COLO829 (cell line): Measurements from ENCODE around the gene KRT6C.

Experiments used
- DNase-seq: peaks from one replicate; pipeline ENCODE4 v3.0.0; 2012; ENCODE audit warnings: low spot score

The KRT6C gene

DNA sequence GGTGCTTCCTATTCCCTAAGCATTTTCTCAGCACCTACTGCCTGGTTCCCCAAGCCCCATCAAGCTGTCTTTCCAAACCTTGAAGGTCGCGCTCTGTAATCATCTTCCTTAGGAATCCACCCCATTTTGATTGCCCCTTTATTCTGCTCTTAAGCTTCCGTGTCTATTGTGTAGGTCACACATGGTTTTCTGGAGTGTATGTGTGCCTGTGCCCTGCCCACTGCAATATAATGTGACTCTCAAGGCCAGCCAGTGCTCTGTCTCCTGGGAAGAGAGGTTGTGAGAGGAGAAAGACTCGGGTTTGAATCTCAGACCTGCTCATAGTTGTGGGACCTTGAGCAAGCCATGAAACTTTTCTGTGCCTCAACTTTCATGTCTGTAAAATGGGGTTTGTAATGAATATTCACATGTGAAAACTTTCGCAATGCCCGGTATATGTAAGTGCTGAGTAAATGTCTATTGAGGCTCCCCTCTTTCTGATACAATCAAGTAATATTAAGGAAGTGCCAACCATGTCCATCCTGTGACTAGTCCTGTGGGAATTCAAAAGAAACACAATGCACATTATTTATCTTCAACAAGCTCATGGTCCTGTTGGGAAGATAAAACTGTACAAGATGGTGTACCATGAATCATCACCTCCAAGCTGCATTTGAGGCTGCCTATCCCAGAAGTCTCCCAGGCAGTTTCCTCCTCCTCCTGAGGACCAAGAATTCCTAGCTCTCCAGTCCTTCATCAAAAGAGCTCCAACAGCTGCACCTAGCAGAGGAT is 38.7 kb downstream of the KRT6C start:
- no peak for DNase-seq

DNA sequence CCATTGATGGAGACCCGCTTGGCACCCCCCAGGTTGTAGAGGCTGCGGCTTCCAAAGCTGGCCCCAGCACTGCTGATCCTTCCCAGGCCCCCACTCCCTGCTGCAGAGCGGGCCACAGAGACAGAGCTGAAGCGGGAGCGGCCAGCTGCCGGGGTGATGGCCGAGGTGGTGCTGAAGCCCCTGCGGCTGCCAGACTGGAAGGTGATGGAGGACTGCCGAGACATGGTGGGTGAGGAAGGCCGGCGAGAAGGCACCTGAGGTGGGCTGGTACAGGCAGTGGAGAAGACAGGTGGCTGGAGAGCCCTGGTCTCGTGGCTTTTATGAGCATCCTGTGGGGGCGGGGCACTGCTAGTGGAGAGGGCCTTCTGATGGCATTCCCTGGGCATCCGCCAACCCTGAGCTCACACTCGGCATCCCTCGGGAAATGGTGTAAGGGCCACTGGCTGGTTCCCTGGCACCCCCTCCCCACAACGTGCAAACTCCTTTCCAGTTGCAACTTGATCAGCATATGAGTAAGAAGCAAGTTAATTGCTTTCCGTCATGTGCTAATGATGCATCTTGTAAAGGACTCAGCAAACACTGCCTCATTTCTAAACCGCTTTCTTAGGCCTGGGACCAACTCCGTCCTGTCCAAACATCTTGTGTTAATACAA is 39.4 kb downstream of the KRT6C start, which contains the start of gene KRT75:
KRT75 (minus strand) TSS at position 291 of the 653 bp plus-strand sequence; CDS start at position 224, 67 bp downstream.
- peak; percentile 19 for DNase-seq

DNA sequence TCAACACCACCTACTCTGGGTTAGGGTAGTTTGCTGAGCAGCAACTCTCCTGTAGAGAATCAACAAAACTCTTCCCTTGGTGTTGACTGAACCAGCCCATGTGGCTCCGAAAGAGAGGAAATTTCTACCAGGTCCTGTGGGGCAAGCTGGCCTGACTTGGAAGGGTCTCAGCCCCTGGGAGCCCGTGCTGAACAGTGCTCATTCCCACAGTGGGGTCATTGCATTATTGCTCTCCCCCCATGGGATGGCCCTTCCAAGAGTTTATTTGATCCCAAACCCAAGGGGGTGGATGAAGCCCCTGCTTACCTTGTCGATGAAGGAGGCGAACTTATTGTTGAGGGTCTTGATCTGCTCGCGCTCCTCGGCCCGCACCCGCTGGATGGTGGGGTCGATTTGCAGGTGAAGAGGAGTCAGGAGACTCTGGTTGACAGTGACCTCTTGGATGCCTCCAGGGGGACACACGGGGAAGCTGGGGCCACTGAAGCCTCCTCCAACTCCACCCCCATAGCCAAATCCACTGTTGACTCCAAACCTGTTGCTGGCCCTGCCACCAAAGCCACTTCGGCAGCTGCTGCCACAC is 40.0 kb downstream of the KRT6C start:
- DNase-seq: no peak

DNA sequence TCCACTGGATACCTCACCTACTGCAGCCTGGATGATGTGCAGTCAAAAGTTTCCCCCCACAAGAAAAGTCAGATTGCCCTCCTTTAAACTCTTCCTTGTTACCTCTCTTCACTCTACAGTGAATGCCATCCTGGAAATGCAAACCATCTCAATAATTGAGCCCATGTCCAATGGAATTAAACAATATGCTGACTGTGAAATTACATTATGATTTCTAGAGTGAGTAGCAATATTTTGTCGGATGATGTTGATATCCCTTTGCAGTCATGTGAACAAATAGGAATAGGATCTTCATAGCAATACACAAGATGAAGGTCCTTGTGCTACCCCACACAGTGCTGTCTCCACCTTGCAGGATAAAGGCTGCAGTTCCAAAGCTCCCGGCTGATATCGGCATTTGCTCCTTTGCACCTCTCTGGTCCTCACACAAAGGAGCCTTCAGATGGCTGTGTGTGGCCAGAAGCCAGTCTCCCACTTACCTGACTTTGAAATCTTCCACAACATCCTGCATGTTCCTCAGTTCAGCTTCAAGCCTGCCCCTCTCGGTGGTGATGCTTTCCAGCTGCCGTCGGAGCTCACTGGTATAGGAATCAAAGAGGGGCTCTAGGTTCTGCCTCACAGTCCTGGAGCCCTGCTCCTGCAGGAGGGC is 40.9 kb downstream of the KRT6C start:
- DNase-seq: no peak

DNA sequence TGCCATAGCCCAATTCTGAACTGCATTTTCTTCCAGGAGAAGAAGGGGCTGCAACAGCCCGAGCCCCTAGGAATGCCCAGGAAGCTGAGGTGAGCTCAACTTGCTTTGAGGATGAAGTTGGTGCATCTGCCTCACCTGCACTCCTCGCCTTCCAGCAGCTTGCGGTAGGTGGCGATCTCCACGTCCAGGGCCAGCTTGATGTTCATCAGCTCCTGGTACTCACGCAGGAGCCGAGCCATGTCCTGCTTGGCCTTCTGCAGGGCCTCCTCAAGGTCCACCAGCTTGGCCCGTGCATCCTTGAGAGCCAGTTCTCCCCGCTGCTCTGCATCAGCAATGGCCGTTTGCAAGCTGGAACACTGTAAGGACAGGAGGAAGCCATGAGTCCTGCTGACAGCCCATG is 45.5 kb downstream of the KRT6C start:
- DNase-seq: no peak

DNA sequence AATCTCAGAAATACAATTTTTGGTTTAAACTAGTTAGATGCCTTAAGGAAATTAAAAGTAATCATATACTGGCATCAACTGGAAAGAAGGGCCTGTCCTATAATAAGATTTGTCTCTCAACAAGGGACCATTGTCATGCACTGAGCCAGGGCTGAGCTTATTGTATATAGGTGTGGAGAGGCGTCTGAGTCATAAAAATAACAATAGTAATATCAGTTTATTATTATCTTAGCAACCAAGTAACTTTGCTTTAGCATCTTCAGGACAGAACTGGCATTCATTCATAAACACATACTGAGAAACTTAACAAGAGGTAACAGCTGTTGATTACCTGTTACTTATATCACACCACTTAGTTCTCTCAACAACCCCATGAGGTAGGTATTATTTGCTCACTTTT is 46.5 kb downstream of the KRT6C start:
- DNase-seq: no peak

DNA sequence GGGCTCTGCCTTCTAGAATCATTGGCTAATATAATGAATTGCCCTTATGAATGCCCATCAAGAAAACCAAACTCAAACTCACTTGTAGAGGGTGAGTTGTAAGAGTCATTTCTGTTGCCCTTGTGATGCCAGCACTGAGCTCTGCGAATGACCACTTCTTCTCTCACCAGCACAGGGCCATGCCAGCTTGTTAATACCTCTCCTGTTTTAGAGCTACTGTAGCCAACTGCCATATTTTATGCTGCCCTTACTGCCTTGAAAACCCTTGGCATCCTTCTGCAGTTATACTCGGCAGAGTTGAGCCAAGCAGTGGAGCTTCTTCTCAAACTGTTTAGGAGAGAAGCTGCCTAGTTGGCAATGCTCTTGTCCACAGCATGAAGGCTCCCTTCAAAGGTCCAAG is 47.6 kb downstream of the KRT6C start:
- DNase-seq: no peak

DNA sequence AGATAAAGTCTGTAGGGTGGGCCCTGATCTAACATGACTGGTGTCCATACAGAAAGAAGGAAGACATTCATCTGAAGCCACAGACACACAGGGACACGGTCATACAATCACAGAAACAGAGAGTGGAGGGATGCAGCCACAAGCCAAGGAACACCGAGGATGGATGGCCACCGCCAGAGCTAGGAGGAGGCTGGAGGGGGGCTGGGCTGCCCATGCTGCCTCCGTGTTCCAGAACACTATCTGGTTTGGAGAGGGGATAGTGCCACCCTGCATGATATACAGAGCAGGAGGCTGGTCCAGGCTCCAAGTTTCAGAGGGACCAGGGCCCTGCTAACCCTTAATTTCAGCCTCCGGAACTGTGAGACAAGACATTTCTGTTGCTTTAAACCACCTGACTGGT is 48.1 kb downstream of the KRT6C start:
- no peak for DNase-seq

DNA sequence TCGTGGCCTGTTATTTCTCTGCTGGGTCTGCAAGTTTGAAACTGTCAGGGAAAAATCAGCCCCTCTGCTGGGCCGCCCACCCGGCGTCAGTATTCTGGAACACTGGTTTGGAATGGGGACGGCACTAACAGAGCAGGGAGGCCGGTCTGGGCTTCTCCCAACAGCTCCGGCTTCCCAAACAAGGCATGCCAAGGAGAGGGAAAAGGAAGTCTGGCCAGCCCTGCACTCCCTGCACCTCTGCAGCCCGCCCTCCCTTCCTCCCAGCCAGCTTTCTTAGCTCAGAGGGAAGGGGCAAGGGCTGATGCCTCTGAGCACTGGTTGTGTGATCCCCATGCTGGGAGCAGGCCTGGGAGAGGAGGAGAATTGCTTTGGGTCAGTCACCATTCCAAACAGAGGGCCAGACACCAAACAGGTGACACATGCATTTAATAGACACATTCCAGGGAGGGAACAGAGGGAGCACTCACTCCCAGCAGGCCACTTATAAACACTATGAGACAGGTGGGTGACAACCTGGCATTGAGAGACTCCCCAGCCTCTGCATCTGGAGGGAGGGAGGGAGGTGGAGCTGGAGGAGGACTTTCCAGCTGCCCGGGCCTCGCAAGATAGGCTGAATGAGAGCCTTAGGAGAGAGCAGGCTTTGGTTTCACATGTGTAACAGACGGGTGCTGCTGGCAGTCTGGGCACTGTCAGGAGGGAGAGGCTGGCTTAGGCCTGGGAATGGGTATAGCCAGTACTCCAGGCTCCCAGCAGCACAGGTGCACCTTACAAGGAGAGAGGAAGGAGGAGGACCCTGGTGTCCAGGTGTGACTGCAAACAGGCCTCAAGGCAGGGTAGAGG is 49.7 kb downstream of the KRT6C start:
- DNase-seq: no peak

DNA sequence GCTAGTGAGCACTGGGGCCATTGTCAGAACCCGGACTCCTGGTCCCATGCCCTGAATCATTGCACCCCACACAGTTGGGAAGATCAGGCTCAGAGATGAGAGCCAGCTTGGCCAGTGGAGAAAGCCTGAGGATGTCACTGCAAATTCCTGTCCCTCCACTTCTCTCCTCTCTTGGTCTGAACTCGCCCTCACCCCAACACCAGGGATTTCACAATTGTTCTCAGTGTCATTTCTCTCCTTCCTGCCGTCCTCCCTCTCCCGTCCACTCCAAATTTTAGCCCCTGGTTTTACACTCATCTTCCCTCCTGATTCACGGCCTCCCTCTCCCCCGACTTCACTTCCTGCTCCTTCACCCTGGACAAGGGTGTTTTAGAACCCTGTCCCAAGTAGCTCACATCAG is 50.6 kb downstream of the KRT6C start:
- DNase-seq: no peak

DNA sequence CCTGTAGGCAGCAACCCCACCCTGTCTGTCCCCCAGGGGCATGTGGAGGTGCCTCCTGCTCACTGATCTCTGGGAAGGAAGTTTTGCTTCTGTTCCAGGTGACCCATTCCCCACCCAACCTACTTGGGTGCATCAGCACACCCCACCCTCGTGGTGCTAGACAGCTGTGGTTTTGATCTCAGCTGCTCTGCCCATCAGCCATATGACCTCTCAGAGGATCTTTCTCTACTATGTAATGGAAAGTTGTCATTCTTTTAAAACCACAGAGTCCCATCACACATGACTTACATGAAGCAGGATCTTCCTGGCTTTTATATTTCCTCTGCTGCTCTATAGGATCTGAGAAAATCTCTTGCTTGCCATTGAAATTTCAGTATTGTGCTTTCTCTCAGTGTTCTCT is 53.9 kb downstream of the KRT6C start:
- DNase-seq: no peak

DNA sequence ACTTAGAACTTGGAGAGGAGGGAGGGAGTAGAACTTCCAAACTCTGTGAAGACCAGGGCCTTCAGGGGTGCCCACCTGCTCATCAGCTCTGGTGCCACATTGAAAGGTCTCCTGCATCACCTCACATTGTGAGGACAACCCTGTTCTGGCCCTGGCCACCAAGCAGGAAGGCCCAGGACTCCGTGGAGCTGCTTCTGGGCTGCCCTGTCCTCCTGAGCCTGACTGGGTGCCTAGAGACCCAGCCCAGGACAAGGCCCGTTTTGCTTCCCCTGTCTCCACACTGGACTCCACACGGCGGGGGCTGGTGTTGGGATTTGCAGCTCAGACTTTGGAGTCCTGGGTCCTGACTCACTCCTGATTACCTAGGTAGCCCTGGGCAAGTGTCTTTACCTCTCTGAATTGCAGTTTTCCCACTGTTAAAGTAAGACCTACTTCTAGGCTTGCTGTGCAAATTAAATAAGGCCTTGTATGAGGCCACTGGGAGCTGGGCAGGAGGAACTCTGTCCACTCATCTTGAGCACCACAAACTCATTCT is 55.0 kb downstream of the KRT6C start:
- no peak for DNase-seq
